A549 (cell line): ENCODE measurements around the gene MFNG. TPM values are rescaled to one million over a fixed set of nuclear protein-coding genes. Genes with fewer than 3 reads are reported as not detected.
A peak's percentile ranks its signal among the peaks of the same experiment; 100 is the strongest.

ENCODE experiments used
- ATAC-seq, 2 experiments: fragments of 200-7000 bp in 1 of 2; fragments of >200 bp in 1 of 2; cut with Nextera tagmentation in 1 of 2; cut with Tn5 transposase in 1 of 2; 3 replicates each; pipeline versions ENCODE4 v1.8.0 to v1.9.1; 2018 to 2020; ENCODE audit warnings: mild to moderate bottlenecking in 1 of 2, moderate library complexity in 1 of 2
- CTCF ChIA-PET: fragments of 300-600 bp; sonication (Branson Sonifier 250); formaldehyde crosslinking; extraction: SDS; loops from one replicate; lab custom pipeline; 2021; ENCODE audit warnings: antibody characterized with exemption, inconsistent platforms; lab: Yijun Ruan, JAX
- POLR2A ChIA-PET: fragments of 350-600 bp; formaldehyde crosslinking; extraction: SDS; loops from one replicate; lab custom pipeline; 2021; ENCODE audit warnings: antibody characterized with exemption, inconsistent platforms; lab: Yijun Ruan, JAX
- DNase-seq, 2 experiments: peaks; one replicate each; pipeline versions ENCODE4 v3.0.0 to v3.0.0-alpha.2; 2011 to 2016; ENCODE audit warnings: low read depth in 1 of 2, low spot score in 1 of 2
- FAIRE-seq: peaks from 2 replicates; lab custom pipeline; 2011; peaks lifted over from hg19 to GRCh38; lab: Jason Lieb, UNC
- H3K27ac ChIP-seq, 2 experiments: fragments of >200 bp; sonication (Bioruptor Twin); formaldehyde crosslinking; 3 replicates each; pipeline ENCODE4 v1.5.1; 2016 to 2017
- H3K4me1 ChIP-seq: fragments of >200 bp; sonication (Bioruptor Twin); formaldehyde crosslinking; 3 replicates; pipeline ENCODE4 v1.6.1; 2016
- H3K4me2 ChIP-seq: fragments of >200 bp; sonication (Bioruptor Twin); formaldehyde crosslinking; 3 replicates; pipeline ENCODE4 v1.6.1; 2016
- H3K4me3 ChIP-seq: fragments of >200 bp; sonication (Bioruptor Twin); formaldehyde crosslinking; 3 replicates; pipeline ENCODE4 v1.5.1; 2016
- H3K9me3 ChIP-seq: fragments of >200 bp; sonication (Bioruptor Twin); formaldehyde crosslinking; 3 replicates; pipeline ENCODE4 v1.6.1; 2016
- BCL3 ChIP-seq: fragments of >200 bp; sonication (Bioruptor Twin); formaldehyde crosslinking; IDR thresholded peaks from 3 replicates; pipeline ENCODE4 v1.6.1; 2016
- BHLHE40 ChIP-seq: IDR thresholded peaks from 2 replicates; pipeline ENCODE4 v1.6.1; 2012; ENCODE audit warnings: low read depth, low read length, inconsistent platforms
- CBX8 ChIP-seq: fragments of 200-600 bp; sonication (generic); IDR thresholded peaks from 2 replicates; pipeline ENCODE4 v1.6.1; 2016
- CHD2 ChIP-seq: fragments of 150-350 bp; IDR thresholded peaks from 2 replicates; pipeline ENCODE4 v1.6.1; 2014; ENCODE audit warnings: low read length; ENCODE audit not compliant: partially characterized antibody
- FOSB ChIP-seq: fragments of 250-450 bp; sonication (Bioruptor Pico); IDR thresholded peaks from 2 replicates; pipeline ENCODE4 v1.5.0; 2020; ENCODE audit warnings: mild to moderate bottlenecking, moderate library complexity
- JUN ChIP-seq, 2 experiments: fragments of >200 bp; sonication (Bioruptor Twin); formaldehyde crosslinking; IDR thresholded peaks; 2 replicates in 1 of 2; 3 replicates in 1 of 2; pipeline ENCODE4 v1.6.1; 2016 to 2017
- KDM1A ChIP-seq: fragments of 200-600 bp; sonication (generic); IDR thresholded peaks from 2 replicates; pipeline ENCODE4 v1.6.1; 2016; ENCODE audit warnings: low read depth, mild to moderate bottlenecking
- MYC ChIP-seq: IDR thresholded peaks from 2 replicates; pipeline ENCODE4 v1.6.1; 2012; ENCODE audit warnings: mild to moderate bottlenecking, inconsistent platforms, low read length, improper control_type of control experiment, borderline replicate concordance
- NPAS2 ChIP-seq: fragments of 250-450 bp; sonication (Bioruptor Pico); IDR thresholded peaks from 2 replicates; pipeline ENCODE4 v1.8.0; 2022; ENCODE audit warnings: mild to moderate bottlenecking, moderate library complexity, borderline replicate concordance
- NR3C1 ChIP-seq: fragments of >200 bp; sonication (Bioruptor Twin); formaldehyde crosslinking; IDR thresholded peaks from 3 replicates; pipeline ENCODE4 v1.6.1; 2017
- REST ChIP-seq: fragments of 200-600 bp; sonication (generic); IDR thresholded peaks from 2 replicates; pipeline ENCODE4 v1.6.1; 2016; ENCODE audit warnings: antibody characterized with exemption, mild to moderate bottlenecking, moderate library complexity
- RFX5 ChIP-seq: fragments of 450-650 bp; IDR thresholded peaks from 2 replicates; pipeline ENCODE4 v1.7.1; 2014; ENCODE audit warnings: antibody characterized with exemption, mild to moderate bottlenecking, moderate library complexity
- SREBF2 ChIP-seq: fragments of 450-650 bp; IDR thresholded peaks from 2 replicates; pipeline ENCODE4 v1.6.1; 2014; ENCODE audit warnings: mild to moderate bottlenecking, moderate library complexity
- ZC3H11A ChIP-seq: fragments of 450-650 bp; IDR thresholded peaks from 2 replicates; pipeline ENCODE4 v1.6.1; 2014; ENCODE audit warnings: antibody characterized with exemption, mild to moderate bottlenecking
- ZFP36 ChIP-seq: fragments of 450-650 bp; IDR thresholded peaks from 2 replicates; pipeline ENCODE4 v1.6.1; 2014; ENCODE audit warnings: borderline replicate concordance; ENCODE audit not compliant: partially characterized antibody
- ZSCAN20 ChIP-seq: fragments of 250-450 bp; sonication (Bioruptor Pico); IDR thresholded peaks from 2 replicates; pipeline ENCODE4 v1.8.0; 2022; ENCODE audit warnings: mild to moderate bottlenecking, moderate library complexity
- WGBS: methylation state at CpG from one replicate; pipeline ENCODE4 v1.1.6; 2017; ENCODE audit errors: missing lambda C conversion rate; 5-methylcytosine and 5-hydroxymethylcytosine counted together
- polyA plus RNA-seq, 4 experiments: library from polyadenylated mRNA; depleted of rRNA in 3 of 4; stranded (reverse); fragments of >200 nt; fragmentation: RNase III in 1 of 4; extraction: RNeasy Plus Mini Kit Qiagen cat#74134 plus additional on column Dnase treatment in 1 of 4; gene quantifications; 2 replicates in 3 of 4; 3 replicates in 1 of 4; pipeline ENCODE4 v1.2.3, GENCODE V29; 2011 to 2017
- TF ChIP-seq, protein P1 (sequence below): IDR thresholded peaks from 2 replicates; pipeline ENCODE4 v1.6.1; 2012
- TF ChIP-seq, protein P2 (sequence below): IDR thresholded peaks from 2 replicates; pipeline ENCODE4 v1.6.1; 2012; ENCODE audit warnings: low read depth, borderline replicate concordance

Gene MFNG
- polyA plus RNA-seq, 2 of the 4 experiments (the other 2 are of a cell fraction) = 1.2 to 1.8 TPM

DNA sequence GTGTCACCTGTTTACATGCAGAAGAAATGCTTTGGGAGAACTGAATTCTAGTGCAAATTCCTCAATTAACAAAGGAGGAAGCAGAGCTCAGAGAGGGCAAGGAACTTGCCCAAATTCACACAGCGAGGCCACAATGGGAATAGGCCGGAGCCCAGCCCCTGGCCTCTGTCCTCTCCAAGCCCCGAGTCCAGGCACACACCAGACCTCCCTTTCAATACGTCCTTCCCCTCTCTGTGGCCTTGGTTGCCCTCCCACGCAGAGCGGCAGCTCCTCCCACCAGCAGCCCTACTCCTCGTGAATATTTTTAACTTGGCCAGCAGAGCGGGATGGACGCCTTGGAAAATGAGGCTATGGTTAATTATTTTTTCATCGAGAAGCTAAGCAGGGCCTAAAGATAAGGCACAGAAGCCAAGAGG, 34.6 kb upstream of the MFNG start:
- ChIA-PET CTCF (interaction anchor here (1.2 to 1.3 kb wide), 2 partner anchors 47 to 48 kb away, joined by 3 to 9 read pairs; no protein-coding TSS in a partner anchor), POLR2A (no interaction called here)
- DNase-seq = no peak
- no peak overlapping the region for H3K27ac ChIP-seq
- FAIRE-seq = no peak
- ATAC-seq = no peak
- no peak overlapping the region for H3K4me3 ChIP-seq
- no peaks in the 10 kb centered on the region for H3K9me3 ChIP-seq
- WGBS = 90% methylated on average over 10 of the region's 10 CpGs
- TF ChIP-seq FOSB (CRISPR knock-in tag) (no peak), ZFP36 (peak; percentile 15), MYC (no peak), RFX5 (no peak), NR3C1 (no peak), ZSCAN20 (no peak), ZC3H11A (no peak), CHD2 (no peak), KDM1A (peak; percentile 34; the same call in 1 of the 2 replicates), SREBF2 (no peak), BHLHE40 (no peak), CBX8 (no peak), NPAS2 (CRISPR knock-in tag) (no peak)
- peaks cover 23% of the 10 kb centered on the region for H3K4me1 ChIP-seq
- H3K4me2 ChIP-seq = no peak overlapping the region

DNA sequence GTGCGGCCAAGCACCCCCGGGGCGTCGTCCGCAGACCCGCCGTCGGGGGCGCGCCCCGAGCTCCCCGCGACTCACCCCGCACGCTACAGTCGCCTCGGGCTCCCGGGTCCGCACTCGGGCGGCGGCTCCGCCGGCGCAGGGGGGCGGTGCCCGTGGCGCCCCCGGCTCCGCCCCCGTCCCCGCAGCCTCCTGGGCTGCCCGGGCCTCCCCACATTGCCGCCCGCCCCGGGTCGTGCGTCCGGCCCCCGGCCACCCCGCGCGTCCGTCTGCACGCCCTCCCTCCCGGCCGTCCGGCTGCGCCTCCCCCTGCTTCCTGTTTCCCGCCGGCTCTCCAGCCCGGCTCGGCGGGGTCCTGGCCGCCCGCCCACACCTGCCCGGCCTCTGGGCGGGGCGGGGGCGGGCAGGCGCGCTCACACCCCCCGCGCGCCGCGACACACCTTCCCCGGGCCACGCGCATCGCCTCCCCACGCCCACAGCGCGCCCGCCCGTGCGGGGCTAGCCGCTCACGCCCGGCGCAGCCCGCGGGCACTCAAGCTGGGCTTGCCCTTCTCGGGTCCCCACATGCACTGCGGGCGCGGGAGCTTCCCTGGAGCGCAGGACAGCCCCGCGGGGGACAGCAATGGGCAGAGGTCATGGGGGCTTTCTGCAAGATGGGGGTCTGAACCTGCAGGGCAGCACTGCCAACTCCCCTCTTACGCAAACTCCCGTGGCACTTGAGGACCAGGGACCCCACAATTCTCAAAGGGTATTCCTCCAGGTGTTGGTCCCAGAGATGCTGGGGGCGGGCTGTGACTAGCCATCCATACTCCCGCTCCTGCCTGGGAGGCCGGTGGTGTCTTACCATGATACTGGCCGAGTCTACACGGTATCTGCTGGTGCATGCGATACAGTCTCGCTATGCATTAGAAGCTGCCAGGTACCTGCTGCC, 33.3 kb upstream of the MFNG start, which contains the start of gene CARD10:
Gene CARD10, minus strand, starts transcription at position 148 of the 928 bp plus-strand sequence. CDS start 215 bp downstream, outside the sequence.
- DNase-seq = peak in 1 of 2 experiments; percentile 28
- no peak for TF ChIP-seq REST
- TF ChIP-seq, protein P1, sequence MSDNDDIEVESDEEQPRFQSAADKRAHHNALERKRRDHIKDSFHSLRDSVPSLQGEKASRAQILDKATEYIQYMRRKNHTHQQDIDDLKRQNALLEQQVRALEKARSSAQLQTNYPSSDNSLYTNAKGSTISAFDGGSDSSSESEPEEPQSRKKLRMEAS = peak; percentile 32; the same call in 1 of the 2 replicates
- TF ChIP-seq BCL3 = no peak
- TF ChIP-seq, protein P2, sequence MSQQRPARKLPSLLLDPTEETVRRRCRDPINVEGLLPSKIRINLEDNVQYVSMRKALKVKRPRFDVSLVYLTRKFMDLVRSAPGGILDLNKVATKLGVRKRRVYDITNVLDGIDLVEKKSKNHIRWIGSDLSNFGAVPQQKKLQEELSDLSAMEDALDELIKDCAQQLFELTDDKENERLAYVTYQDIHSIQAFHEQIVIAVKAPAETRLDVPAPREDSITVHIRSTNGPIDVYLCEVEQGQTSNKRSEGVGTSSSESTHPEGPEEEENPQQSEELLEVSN = peak; percentile 10; the same call in 1 of the 2 replicates
- peak in 1 of 2 experiments; percentile 31; a peak in 1 of 5 replicates for TF ChIP-seq JUN (IDR thresholded peaks at IDR 0.05)
- WGBS = 43% methylated on average over 2 of the region's 99 CpGs
- no peak for FAIRE-seq
- POLR2A ChIA-PET = interaction anchor here (1.5 kb wide), 1 partner anchor 18 kb away, joined by 6 read pairs; no protein-coding TSS in a partner anchor
- Histone ChIP-seq H3K4me2 (peak within 1 kb of the TSS; percentile 100), H3K27ac (peak within 1 kb of the TSS; percentile 90 to 99), H3K4me1 (peaks cover 11% of the 10 kb centered on the region), H3K9me3 (no peaks in the 10 kb centered on the region), H3K4me3 (peak within 1 kb of the TSS; percentile 93)
- CTCF ChIA-PET = interaction anchor here (0.7 to 2.2 kb wide), 7 partner anchors 19 to 65 kb away, joined by 3 to 9 read pairs (median 4); no protein-coding TSS in a partner anchor
- peak; percentile 64 to 79 for ATAC-seq
